ENCODE measurements around the gene MICAL3.

DNA sequence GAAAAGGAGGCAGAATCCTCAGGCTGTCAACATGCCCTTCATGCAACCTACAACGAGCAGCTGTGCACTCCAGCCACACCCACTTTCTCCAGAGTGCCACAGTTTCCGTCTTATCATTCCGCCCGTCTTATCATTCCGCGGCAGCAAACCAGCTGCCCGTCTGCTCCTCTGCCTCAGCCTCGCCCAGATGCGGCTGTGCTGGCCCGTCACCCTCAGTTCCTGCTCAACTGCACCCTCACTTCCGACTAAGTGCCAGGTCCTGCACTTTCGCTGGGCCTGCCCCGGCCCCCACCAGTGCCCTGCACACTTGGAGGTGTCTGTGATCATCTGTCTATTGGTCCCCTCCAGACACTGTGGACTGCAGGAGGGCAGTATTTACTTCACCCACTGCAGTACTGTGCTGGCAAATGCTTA lies 43.7 kb downstream of the MICAL3 start:
- TF ChIP-seq POLR2AphosphoS5 (IDR thresholded peaks at IDR 0.05; ENCODE audit: low read depth), result peak; percentile 47; the same call in 1 of the 2 replicates
- TF ChIP-seq CTCF (IDR thresholded peaks at IDR 0.05; ENCODE audit: insufficient read depth, low read length), result no peak
- TF ChIP-seq SPI1 (IDR thresholded peaks at IDR 0.05; ENCODE audit: borderline replicate concordance, low read depth), result no peak
